ENCODE measurements around the gene DAB2IP.

DNA sequence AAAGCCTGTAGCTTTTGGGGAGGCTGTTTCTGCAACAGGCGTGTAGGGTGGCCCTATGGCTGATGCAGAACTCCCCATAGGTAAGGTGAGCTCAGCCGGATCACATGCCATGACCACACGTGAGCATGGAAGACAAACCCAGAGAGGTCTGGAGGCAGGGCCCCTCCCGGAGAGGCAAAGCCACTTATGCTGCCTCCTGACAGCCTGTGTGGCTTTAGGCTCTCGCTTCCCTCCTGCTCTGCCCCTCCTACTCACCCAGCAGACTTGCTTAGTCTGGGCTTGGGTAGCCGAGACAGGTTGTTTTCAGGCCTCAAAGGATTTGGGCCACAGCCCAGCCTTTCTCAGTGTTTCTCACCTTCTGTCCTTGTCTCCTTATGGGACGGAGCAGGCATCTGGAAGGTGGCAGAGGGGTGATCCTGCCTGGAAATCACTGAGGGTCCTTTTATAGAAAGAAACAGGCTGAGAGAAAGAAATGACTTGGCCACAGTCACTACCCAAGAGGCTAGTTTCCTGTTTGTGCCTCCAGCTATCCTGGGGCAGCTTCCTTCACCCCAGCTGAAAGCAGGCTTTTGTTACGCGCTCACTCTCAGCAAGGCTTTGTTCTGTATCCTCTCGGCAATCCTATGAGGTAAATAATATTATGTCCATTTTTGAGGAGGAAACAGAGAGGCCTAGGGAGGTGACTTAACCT lies 89.9 kb downstream of the DAB2IP start:
- no peak for TF ChIP-seq CTCF (IDR thresholded peaks at IDR 0.05)
- no peak for TF ChIP-seq POLR2A (IDR thresholded peaks at IDR 0.05)
